GM12892 (cell line): ENCODE results near the gene ALK.

ENCODE experiments used
- POLR2A ChIP-seq: IDR thresholded peaks from 2 replicates; pipeline ENCODE4 v1.6.1; 2011; ENCODE audit warnings: low read depth, low read length, control low read depth
- POLR2AphosphoS5 ChIP-seq: IDR thresholded peaks from 2 replicates; pipeline ENCODE4 v1.6.1; 2011; ENCODE audit warnings: low read depth, low read length, control low read depth
- TAF1 ChIP-seq: IDR thresholded peaks from 2 replicates; pipeline ENCODE4 v1.6.1; 2011; ENCODE audit warnings: low read depth, mild to moderate bottlenecking, control low read depth, low read length, borderline replicate concordance

GRCh38 chr2:29487967-29488555 is 433.3 kb downstream of the ALK start:
- no peak for TF ChIP-seq POLR2A
- no peak for TF ChIP-seq POLR2AphosphoS5
- no peak for TF ChIP-seq TAF1
